ENCODE measurements around the gene IL9. TPM values are rescaled to one million over a fixed set of nuclear protein-coding genes. Genes with fewer than 3 reads are reported as not detected.

The IL9 gene
- total and polyA plus RNA-seq, 11 donors = not detected

DNA sequence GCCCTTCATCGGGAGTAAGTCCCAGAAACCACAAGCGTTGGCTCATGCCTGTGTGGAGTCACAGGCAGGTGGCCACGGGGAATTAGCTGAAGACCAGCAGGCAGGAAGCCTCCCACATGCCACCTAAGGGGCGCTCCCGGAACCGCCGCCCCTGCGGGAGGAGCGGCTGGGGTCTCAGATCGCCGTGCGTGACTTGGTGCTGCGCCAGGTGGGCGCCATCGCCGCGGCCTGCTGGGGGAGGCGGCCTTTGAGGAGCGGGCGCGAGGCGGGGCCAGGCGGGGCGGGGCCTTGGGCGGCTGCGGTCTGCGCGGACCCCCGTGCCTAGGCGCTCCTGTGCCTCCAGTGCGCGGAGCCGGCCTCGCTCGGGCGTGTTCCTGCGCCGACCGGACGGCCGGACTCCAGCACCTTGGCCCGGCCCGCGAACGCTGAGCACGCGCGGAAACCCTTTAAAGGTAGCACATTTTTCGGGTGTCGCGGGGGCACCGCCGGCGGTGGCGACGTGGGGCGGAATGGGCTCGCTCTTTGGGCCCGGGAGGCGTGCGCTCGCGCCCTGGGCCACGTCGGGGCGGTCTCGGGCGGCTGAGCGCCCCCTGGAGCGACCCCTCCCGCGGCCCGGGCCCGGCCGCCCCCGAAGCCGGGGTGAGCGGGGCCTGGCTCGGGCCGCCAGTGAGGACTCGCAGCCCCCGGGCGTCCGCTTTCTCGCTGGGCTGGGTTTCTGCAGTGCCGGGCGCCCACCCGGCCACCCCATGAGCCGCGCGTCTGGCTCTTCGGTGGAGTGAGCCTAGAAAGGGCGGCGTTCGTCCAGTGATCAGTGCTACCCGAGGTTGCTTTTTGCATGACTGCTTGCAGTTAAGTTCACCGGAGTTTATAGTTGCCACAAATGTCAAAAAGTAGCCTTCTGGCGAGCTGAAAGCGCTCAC is 34.6 kb upstream of the IL9 start:
- intact Hi-C loops (cut with DNase I) = no loop called here
- 2 to 4% (median 3%) methylated on average over 33 to 99 of the region's 99 CpGs for WGBS, 4 donors
- no peaks in the 10 kb centered on the region for H3K36me3 ChIP-seq
- DNase-seq = no peak
- peaks cover 15 to 73% (median 52%) of the 10 kb centered on the region in 9 donors for H3K27me3 ChIP-seq
- peaks cover 0 to 11% (median 1%) of the 10 kb centered on the region in 12 donors for H3K4me1 ChIP-seq
- TF ChIP-seq, protein P1, sequence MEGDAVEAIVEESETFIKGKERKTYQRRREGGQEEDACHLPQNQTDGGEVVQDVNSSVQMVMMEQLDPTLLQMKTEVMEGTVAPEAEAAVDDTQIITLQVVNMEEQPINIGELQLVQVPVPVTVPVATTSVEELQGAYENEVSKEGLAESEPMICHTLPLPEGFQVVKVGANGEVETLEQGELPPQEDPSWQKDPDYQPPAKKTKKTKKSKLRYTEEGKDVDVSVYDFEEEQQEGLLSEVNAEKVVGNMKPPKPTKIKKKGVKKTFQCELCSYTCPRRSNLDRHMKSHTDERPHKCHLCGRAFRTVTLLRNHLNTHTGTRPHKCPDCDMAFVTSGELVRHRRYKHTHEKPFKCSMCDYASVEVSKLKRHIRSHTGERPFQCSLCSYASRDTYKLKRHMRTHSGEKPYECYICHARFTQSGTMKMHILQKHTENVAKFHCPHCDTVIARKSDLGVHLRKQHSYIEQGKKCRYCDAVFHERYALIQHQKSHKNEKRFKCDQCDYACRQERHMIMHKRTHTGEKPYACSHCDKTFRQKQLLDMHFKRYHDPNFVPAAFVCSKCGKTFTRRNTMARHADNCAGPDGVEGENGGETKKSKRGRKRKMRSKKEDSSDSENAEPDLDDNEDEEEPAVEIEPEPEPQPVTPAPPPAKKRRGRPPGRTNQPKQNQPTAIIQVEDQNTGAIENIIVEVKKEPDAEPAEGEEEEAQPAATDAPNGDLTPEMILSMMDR (IDR thresholded peaks at IDR 0.05) = no peak
- no peak for TF ChIP-seq POLR2A (IDR thresholded peaks at IDR 0.05)
- peaks cover 0 to 8% (median 0%) of the 10 kb centered on the region in 12 donors for H3K9me3 ChIP-seq
- H3K4me3 ChIP-seq = peak overlapping the region in 10 of 12 donors; percentile 4 to 43 (median 34)
- H3K27ac ChIP-seq = no peak overlapping the region
- no peak for ATAC-seq

DNA sequence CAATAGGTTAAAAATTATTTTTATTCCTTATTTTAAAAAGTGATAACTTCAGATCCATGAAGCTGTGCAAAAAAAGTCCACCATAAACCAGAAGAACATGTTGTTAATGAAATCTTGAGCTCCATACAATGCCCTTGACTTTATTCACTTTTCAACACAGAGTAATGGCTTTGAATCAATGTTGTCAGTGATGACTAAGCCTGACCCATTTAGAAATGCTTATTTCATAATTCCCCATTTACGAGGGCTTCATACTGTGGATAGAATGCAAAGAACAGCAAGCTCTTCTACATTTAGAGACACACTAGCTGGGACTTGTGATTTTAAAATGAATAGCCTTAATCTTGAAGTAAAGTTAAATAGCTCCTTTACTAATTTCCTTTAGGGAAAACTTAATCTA is 25.7 kb upstream of the IL9 start:
- ATAC-seq (peak in 1 of 4 donors; percentile 45), DNase-seq (no peak)
- no peaks in the 10 kb centered on the region for H3K9me3 ChIP-seq
- intact Hi-C loops (cut with DNase I) = no loop called here
- H3K27me3 ChIP-seq = peaks cover 0 to 53% (median 26%) of the 10 kb centered on the region in 9 donors
- TF ChIP-seq, protein P1 (IDR thresholded peaks at IDR 0.05) = no peak
- no peak for TF ChIP-seq POLR2A (IDR thresholded peaks at IDR 0.05)
- no peak overlapping the region for H3K4me3 ChIP-seq
- no peaks in the 10 kb centered on the region for H3K36me3 ChIP-seq
- no peaks in the 10 kb centered on the region for H3K4me1 ChIP-seq
- WGBS, 4 donors = 51 to 70% (median 66%) methylated on average over 1 of the region's 1 CpG
- no peak overlapping the region for H3K27ac ChIP-seq

DNA sequence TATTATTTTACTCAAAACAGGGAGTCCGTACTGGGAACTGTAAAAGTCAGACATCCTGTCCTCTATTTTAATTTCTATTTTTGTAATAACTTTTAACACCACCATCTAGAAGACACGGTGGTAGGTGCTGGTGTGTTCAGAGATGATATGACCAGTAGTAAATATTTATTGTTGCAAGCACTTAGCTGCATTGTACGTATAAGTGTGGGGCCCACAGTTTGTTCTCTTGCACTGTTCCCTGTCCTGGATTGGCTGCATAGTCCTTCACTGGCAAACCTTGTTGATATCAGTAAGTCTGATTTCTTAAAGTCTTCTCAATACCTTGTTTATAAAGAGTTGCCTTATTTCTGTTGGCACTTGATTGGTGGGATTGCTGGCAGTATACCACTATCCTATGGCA is 24.6 kb upstream of the IL9 start:
- intact Hi-C loops (cut with DNase I) = no loop called here
- no peak for TF ChIP-seq POLR2A (IDR thresholded peaks at IDR 0.05)
- TF ChIP-seq, protein P1 (IDR thresholded peaks at IDR 0.05) = no peak

DNA sequence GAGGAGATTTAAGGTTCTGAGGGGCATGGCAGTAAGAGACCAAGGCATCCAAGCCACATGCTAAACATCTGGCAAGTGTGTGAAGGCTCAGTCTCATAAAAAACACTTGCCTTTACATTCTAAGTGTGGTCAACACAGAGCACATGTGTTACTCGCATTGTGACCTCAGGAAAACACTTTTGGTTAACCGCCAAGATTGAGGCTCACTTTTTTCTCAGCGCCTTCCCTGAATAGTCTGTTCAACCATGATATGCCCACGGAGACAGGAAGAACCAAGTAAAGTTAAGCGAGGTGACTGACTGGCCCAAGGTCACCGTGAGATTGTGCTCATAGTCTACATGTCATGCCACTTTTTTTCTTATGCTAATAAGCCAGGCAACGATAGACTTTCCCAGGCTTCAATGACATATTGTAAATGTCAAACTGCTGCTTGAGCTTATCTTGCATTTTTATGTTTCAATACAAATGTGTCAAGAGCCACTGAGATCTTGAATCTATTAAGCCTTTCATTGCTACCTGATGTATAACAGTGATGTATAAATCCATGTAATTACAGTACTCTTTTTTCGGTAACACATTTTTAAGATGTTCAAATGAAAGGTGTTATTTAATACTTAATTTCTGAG is 21.1 kb upstream of the IL9 start:
- TF ChIP-seq, protein P1 (IDR thresholded peaks at IDR 0.05) = no peak
- no peak for TF ChIP-seq POLR2A (IDR thresholded peaks at IDR 0.05)
- H3K4me1 ChIP-seq = no peaks in the 10 kb centered on the region
- H3K9me3 ChIP-seq = no peaks in the 10 kb centered on the region
- H3K27ac ChIP-seq = no peak overlapping the region
- H3K36me3 ChIP-seq = no peaks in the 10 kb centered on the region
- intact Hi-C loops (cut with DNase I) = no loop called here
- H3K4me3 ChIP-seq = no peak overlapping the region
- 45 to 65% (median 53%) methylated on average over 8 of the region's 8 CpGs for WGBS, 4 donors
- H3K27me3 ChIP-seq = peaks cover 0 to 52% (median 11%) of the 10 kb centered on the region in 9 donors
- ATAC-seq (no peak), DNase-seq (no peak)

More for the DNA sequence above, 24.6 kb upstream of the IL9 start:
- Histone ChIP-seq H3K27ac (no peak overlapping the region), H3K36me3 (no peaks in the 10 kb centered on the region), H3K4me1 (no peaks in the 10 kb centered on the region), H3K4me3 (no peak overlapping the region), H3K9me3 (no peaks in the 10 kb centered on the region), H3K27me3 (peaks cover 0 to 42% (median 19%) of the 10 kb centered on the region in 9 donors)
- WGBS, 4 donors = 62 to 72% (median 71%) methylated on average over 3 of the region's 3 CpGs
- DNase-seq (no peak), ATAC-seq (no peak)
